ENCODE results near the gene PBX2.

GRCh38 chr6:32234934-32235333 is 44.9 kb upstream of the PBX2 start:
- TF ChIP-seq, protein P1, sequence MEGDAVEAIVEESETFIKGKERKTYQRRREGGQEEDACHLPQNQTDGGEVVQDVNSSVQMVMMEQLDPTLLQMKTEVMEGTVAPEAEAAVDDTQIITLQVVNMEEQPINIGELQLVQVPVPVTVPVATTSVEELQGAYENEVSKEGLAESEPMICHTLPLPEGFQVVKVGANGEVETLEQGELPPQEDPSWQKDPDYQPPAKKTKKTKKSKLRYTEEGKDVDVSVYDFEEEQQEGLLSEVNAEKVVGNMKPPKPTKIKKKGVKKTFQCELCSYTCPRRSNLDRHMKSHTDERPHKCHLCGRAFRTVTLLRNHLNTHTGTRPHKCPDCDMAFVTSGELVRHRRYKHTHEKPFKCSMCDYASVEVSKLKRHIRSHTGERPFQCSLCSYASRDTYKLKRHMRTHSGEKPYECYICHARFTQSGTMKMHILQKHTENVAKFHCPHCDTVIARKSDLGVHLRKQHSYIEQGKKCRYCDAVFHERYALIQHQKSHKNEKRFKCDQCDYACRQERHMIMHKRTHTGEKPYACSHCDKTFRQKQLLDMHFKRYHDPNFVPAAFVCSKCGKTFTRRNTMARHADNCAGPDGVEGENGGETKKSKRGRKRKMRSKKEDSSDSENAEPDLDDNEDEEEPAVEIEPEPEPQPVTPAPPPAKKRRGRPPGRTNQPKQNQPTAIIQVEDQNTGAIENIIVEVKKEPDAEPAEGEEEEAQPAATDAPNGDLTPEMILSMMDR (conservative IDR thresholded peaks at IDR 0.05 in 1 of 2, IDR thresholded peaks at IDR 0.05 in 1 of 2; ENCODE audit: extremely low read depth in 1 of 2, insufficient read depth in 1 of 2, low read depth in 1 of 2, low read length in 2 of 2), result peak in 1 of 2 donors; percentile 10
- no peak for TF ChIP-seq EZH2 (IDR thresholded peaks at IDR 0.05; ENCODE audit: borderline replicate concordance, low read length)
